ENCODE results near the gene KCNAB3. TPM values are rescaled to one million over a fixed set of nuclear protein-coding genes. Genes with fewer than 3 reads are reported as not detected.

The KCNAB3 gene
- total and polyA plus RNA-seq, 2 donors (not counting 3 experiments of a cell fraction or from before 2014, with no cell fraction given): 1.3 to 2.4 TPM

DNA sequence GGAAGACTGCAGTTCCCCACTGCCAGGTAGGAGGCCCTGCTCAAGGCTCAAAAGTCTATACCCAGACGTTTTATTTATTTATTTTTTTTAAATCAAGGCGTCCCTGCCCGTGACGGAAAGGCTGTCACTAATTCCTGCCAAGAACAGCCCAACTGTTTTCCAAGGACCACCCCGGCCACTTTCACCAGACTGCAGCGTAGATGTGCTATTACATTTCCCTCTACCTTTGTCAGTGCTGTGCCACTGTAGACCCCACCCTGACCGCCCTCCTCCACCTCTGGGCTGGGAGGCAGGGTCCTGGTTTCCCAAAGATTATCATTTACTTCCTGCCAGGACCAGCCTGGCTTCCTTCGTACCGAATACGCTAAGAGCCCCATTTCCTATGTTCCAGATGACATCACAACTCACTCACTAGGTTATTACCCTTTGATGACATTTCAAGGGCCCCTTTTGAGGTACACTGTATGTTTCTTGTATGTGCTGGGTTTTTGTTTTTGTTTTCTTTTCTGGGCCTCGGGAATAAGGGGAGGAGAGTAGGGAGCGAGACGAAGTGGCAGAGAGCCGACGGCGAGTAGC, 7.3 kb downstream of the KCNAB3 start:
- Histone ChIP-seq H3K9me3 (replicated peaks; ENCODE audit: control insufficient read depth, insufficient read depth, low read length) (no peaks in the 10 kb centered on the region), H3K4me1 (ENCODE audit: control insufficient read depth, extremely low read depth, insufficient read depth, low read length) (peaks cover 13% of the 10 kb centered on the region), H3K9me1 (replicated peaks; ENCODE audit: control insufficient read depth, extremely low read depth, insufficient read depth, low read length) (no peaks in the 10 kb centered on the region), H3K27ac (ENCODE audit: insufficient read depth, low read depth, low read length) (no peak overlapping the region), H3K79me2 (ENCODE audit: control insufficient read depth, insufficient read depth, low read length) (no peaks in the 10 kb centered on the region), H3K4me3 (replicated peaks in 1 of 3; ENCODE audit: insufficient read depth in 1 of 3, low read depth in 1 of 3, low read length in 3 of 3) (peak overlapping the region in 1 of 3 experiments; percentile 25), H3K36me3 (ENCODE audit: control insufficient read depth in 2 of 2, extremely low read depth in 1 of 2, insufficient read depth in 2 of 2, low read length in 2 of 2) (no peaks in the 10 kb centered on the region), H2AFZ (ENCODE audit: low read depth, low read length) (peak overlapping the region; percentile 76), H3K4me2 (ENCODE audit: insufficient read depth, low read length) (peak overlapping the region; percentile 38), H3K27me3 (ENCODE audit: control insufficient read depth in 2 of 2, insufficient read depth in 2 of 2, low read length in 2 of 2) (no peaks in the 10 kb centered on the region), H3K9ac (replicated peaks; ENCODE audit: extremely low read depth, insufficient read depth, low read length) (peak overlapping the region; percentile 40), H4K20me1 (replicated peaks; ENCODE audit: control insufficient read depth, extremely low read depth, insufficient read depth, low read length) (no peaks in the 10 kb centered on the region)
- BruUV-seq (replicated peaks): no TSS peak
- DNase-seq (ENCODE audit: low read depth, low spot score): no peak
- dilution Hi-C loops (cut with MboI; ENCODE audit: extremely low pct_ligation_motif_present, low sequenced_read_pairs): no loop called here
- CTCF ChIA-PET: interaction anchor here (0.7 to 1.5 kb wide), 3 partner anchors 10 to 68 kb away, joined by 3 to 4 read pairs (median 4); no protein-coding TSS in a partner anchor
- TF ChIP-seq FOS (IDR thresholded peaks at IDR 0.05; ENCODE audit: borderline replicate concordance, insufficient read depth, low read length) (no peak), EZH2 (IDR thresholded peaks at IDR 0.05; ENCODE audit: borderline replicate concordance, low read depth, low read length, severe bottlenecking) (no peak), POLR2A (IDR thresholded peaks at IDR 0.05; ENCODE audit: low read depth, low read length) (no peak), POLR2AphosphoS5 (IDR thresholded peaks at IDR 0.05; ENCODE audit: insufficient read depth, low read depth, low read length) (no peak), MYC (IDR thresholded peaks at IDR 0.05; ENCODE audit: low read depth, low read length) (no peak), GATA2 (IDR thresholded peaks at IDR 0.05; ENCODE audit: insufficient read depth, insufficient read length, low read depth, low read length) (no peak)
- TF ChIP-seq, protein P1, sequence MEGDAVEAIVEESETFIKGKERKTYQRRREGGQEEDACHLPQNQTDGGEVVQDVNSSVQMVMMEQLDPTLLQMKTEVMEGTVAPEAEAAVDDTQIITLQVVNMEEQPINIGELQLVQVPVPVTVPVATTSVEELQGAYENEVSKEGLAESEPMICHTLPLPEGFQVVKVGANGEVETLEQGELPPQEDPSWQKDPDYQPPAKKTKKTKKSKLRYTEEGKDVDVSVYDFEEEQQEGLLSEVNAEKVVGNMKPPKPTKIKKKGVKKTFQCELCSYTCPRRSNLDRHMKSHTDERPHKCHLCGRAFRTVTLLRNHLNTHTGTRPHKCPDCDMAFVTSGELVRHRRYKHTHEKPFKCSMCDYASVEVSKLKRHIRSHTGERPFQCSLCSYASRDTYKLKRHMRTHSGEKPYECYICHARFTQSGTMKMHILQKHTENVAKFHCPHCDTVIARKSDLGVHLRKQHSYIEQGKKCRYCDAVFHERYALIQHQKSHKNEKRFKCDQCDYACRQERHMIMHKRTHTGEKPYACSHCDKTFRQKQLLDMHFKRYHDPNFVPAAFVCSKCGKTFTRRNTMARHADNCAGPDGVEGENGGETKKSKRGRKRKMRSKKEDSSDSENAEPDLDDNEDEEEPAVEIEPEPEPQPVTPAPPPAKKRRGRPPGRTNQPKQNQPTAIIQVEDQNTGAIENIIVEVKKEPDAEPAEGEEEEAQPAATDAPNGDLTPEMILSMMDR (IDR thresholded peaks at IDR 0.05; ENCODE audit: extremely low read depth in 1 of 2, insufficient read depth in 1 of 2, low read depth in 1 of 2, low read length in 2 of 2): no peak
- TF ChIP-seq, protein P2, sequence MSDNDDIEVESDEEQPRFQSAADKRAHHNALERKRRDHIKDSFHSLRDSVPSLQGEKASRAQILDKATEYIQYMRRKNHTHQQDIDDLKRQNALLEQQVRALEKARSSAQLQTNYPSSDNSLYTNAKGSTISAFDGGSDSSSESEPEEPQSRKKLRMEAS (IDR thresholded peaks at IDR 0.05; ENCODE audit: insufficient read depth, insufficient read length): no peak
- POLR2A ChIA-PET: no interaction called here
- FAIRE-seq: no peak
- intact Hi-C loops (cut with micrococcal nuclease): no loop called here
